Astrocyte (in vitro differentiated cells and primary cell): Measurements from ENCODE around the gene ZNF609.

Experiments
- CTCF ChIP-seq: IDR thresholded peaks from 2 replicates; pipeline ENCODE4 v1.5.1; 2011; ENCODE audit warnings: low read depth, mild to moderate bottlenecking, inconsistent platforms, low read length, moderate library complexity; ENCODE audit not compliant: insufficient read depth
- EZH2 ChIP-seq: IDR thresholded peaks from 2 replicates; pipeline ENCODE4 v1.6.1; 2012; ENCODE audit warnings: mild to moderate bottlenecking, low read length, inconsistent platforms; ENCODE audit not compliant: insufficient read depth

- no peak for TF ChIP-seq CTCF
- TF ChIP-seq EZH2: no peak
Measured at GRCh38 chr15:64459066-64459781, 1.2 kb upstream of the ZNF609 start.
